ENCODE measurements around the gene CD247.

The CD247 gene

GRCh38 chr1:167467126-167467710 is 51.1 kb downstream of the CD247 start:
- Histone ChIP-seq H3K4me3 (ENCODE audit: low read depth in 1 of 2, low read length in 2 of 2) (no peak overlapping the region), H3K9me3 (ENCODE audit: insufficient read depth, low read length, severe bottlenecking) (no peaks in the 10 kb centered on the region), H3K27ac (ENCODE audit: low read length) (peak overlapping the region; percentile 6; the same call in 1 of the 2 replicates), H3K4me1 (ENCODE audit: insufficient read depth, low read length) (peaks cover 8% of the 10 kb centered on the region), H2AFZ (ENCODE audit: low read depth, low read length) (no peak overlapping the region), H3K79me2 (ENCODE audit: insufficient read depth, low read length) (peaks cover 93% of the 10 kb centered on the region), H4K20me1 (ENCODE audit: insufficient read depth, low read length) (peaks cover 19% of the 10 kb centered on the region), H3K9ac (ENCODE audit: low read depth, low read length) (no peak overlapping the region), H3K27me3 (ENCODE audit: insufficient read depth, low read length, poor library complexity) (no peaks in the 10 kb centered on the region), H3K4me2 (ENCODE audit: insufficient read depth, low read length) (no peak overlapping the region), H3K36me3 (ENCODE audit: insufficient read depth, low read length) (peaks cover 30% of the 10 kb centered on the region)
- DNase-seq (no peak), ATAC-seq (ENCODE audit: insufficient read depth, low read depth) (no peak)
- TF ChIP-seq CTCF (IDR thresholded peaks at IDR 0.05; ENCODE audit: borderline replicate concordance, extremely low read depth, low read length, poor library complexity, severe bottlenecking) (no peak), EZH2 (IDR thresholded peaks at IDR 0.05; ENCODE audit: borderline replicate concordance, low read depth, low read length, severe bottlenecking) (no peak)

GRCh38 chr1:167465743-167466142 is 52.6 kb downstream of the CD247 start:
- Histone ChIP-seq H3K36me3 (ENCODE audit: insufficient read depth, low read length) (peaks cover 43% of the 10 kb centered on the region), H2AFZ (ENCODE audit: low read depth, low read length) (no peak overlapping the region), H3K27me3 (ENCODE audit: insufficient read depth, low read length, poor library complexity) (no peaks in the 10 kb centered on the region), H3K79me2 (ENCODE audit: insufficient read depth, low read length) (peaks cover 91% of the 10 kb centered on the region), H3K27ac (ENCODE audit: low read length) (no peak overlapping the region), H3K4me1 (ENCODE audit: insufficient read depth, low read length) (no peaks in the 10 kb centered on the region), H3K4me2 (ENCODE audit: insufficient read depth, low read length) (no peak overlapping the region), H3K9me3 (ENCODE audit: insufficient read depth, low read length, severe bottlenecking) (no peaks in the 10 kb centered on the region), H4K20me1 (ENCODE audit: insufficient read depth, low read length) (peaks cover 25% of the 10 kb centered on the region), H3K9ac (ENCODE audit: low read depth, low read length) (no peak overlapping the region), H3K4me3 (ENCODE audit: low read depth in 1 of 2, low read length in 2 of 2) (no peak overlapping the region)
- no peak for TF ChIP-seq EZH2 (IDR thresholded peaks at IDR 0.05; ENCODE audit: borderline replicate concordance, low read depth, low read length, severe bottlenecking)
- TF ChIP-seq CTCF (IDR thresholded peaks at IDR 0.05; ENCODE audit: borderline replicate concordance, extremely low read depth, low read length, poor library complexity, severe bottlenecking): no peak
- ATAC-seq (ENCODE audit: insufficient read depth, low read depth) (no peak), DNase-seq (no peak)

- Histone ChIP-seq H3K9me3 (ENCODE audit: insufficient read depth, low read length, severe bottlenecking) (no peaks in the 10 kb centered on the region), H3K36me3 (ENCODE audit: insufficient read depth, low read length) (peaks cover 48% of the 10 kb centered on the region), H2AFZ (ENCODE audit: low read depth, low read length) (no peak overlapping the region), H3K79me2 (ENCODE audit: insufficient read depth, low read length) (peaks cover 90% of the 10 kb centered on the region), H3K27ac (ENCODE audit: low read length) (no peak overlapping the region), H4K20me1 (ENCODE audit: insufficient read depth, low read length) (peaks cover 27% of the 10 kb centered on the region), H3K27me3 (ENCODE audit: insufficient read depth, low read length, poor library complexity) (no peaks in the 10 kb centered on the region), H3K9ac (ENCODE audit: low read depth, low read length) (no peak overlapping the region), H3K4me2 (ENCODE audit: insufficient read depth, low read length) (no peak overlapping the region), H3K4me1 (ENCODE audit: insufficient read depth, low read length) (no peaks in the 10 kb centered on the region), H3K4me3 (ENCODE audit: low read depth in 1 of 2, low read length in 2 of 2) (no peak overlapping the region)
- TF ChIP-seq EZH2 (IDR thresholded peaks at IDR 0.05; ENCODE audit: borderline replicate concordance, low read depth, low read length, severe bottlenecking): no peak
- TF ChIP-seq CTCF (IDR thresholded peaks at IDR 0.05; ENCODE audit: borderline replicate concordance, extremely low read depth, low read length, poor library complexity, severe bottlenecking): no peak
- ATAC-seq (ENCODE audit: insufficient read depth, low read depth) (no peak), DNase-seq (no peak)
Observed at GRCh38 chr1:167465018-167465417, 53.3 kb downstream of the CD247 start.
